Measurements from ENCODE around the gene KRT35.

The KRT35 gene
- total RNA-seq: 0 reads per million in 2 experiments

- DNase-seq (ENCODE audit: low read depth): no peak
Observed at GRCh38 chr17:41481036-41481435, at the start of gene KRT35. TSS of gene KRT35 (minus strand) at chr17:41481151. CDS start at chr17:41481097, 54 bp downstream.

- no peak for DNase-seq (ENCODE audit: low read depth)
Observed at GRCh38 chr17:41530062-41531048, 49.4 kb upstream of the KRT35 start.

GRCh38 chr17:41529491-41529915, 48.6 kb upstream of the KRT35 start:
- DNase-seq (ENCODE audit: low read depth): no peak

GRCh38 chr17:41528959-41529353, 48.0 kb upstream of the KRT35 start:
- DNase-seq (ENCODE audit: low read depth): no peak

GRCh38 chr17:41527063-41528023, 46.4 kb upstream of the KRT35 start:
- no peak for DNase-seq (ENCODE audit: low read depth)

- DNase-seq (ENCODE audit: low read depth): no peak
Observed at GRCh38 chr17:41524261-41524660, 43.3 kb upstream of the KRT35 start.

- no peak for DNase-seq (ENCODE audit: low read depth)
Observed at GRCh38 chr17:41523787-41524186, 42.8 kb upstream of the KRT35 start.

GRCh38 chr17:41523225-41523593, 42.3 kb upstream of the KRT35 start:
- no peak for DNase-seq (ENCODE audit: low read depth)

- DNase-seq (ENCODE audit: low read depth): no peak
Observed at GRCh38 chr17:41522301-41523224, 41.6 kb upstream of the KRT35 start.

- DNase-seq (ENCODE audit: low read depth): no peak
Observed at GRCh38 chr17:41521574-41522261, 40.8 kb upstream of the KRT35 start.

- DNase-seq (ENCODE audit: low read depth): no peak
Observed at GRCh38 chr17:41520821-41521521, 40.0 kb upstream of the KRT35 start.

GRCh38 chr17:41519501-41520224, 38.7 kb upstream of the KRT35 start:
- DNase-seq (ENCODE audit: low read depth): no peak

GRCh38 chr17:41518789-41519449, 38.0 kb upstream of the KRT35 start, which contains the start of gene KRT15:
TSS of gene KRT15 (minus strand) at chr17:41518890. CDS start at chr17:41518827, 63 bp downstream.
- no peak for DNase-seq (ENCODE audit: low read depth)

- no peak for DNase-seq (ENCODE audit: low read depth)
Observed at GRCh38 chr17:41518031-41518430, 37.1 kb upstream of the KRT35 start.

GRCh38 chr17:41516830-41517283, 35.9 kb upstream of the KRT35 start:
- no peak for DNase-seq (ENCODE audit: low read depth)

GRCh38 chr17:41516147-41516829, 35.3 kb upstream of the KRT35 start:
- DNase-seq (ENCODE audit: low read depth): no peak

GRCh38 chr17:41513168-41513547, 32.2 kb upstream of the KRT35 start:
- DNase-seq (ENCODE audit: low read depth): no peak

All from T follicular helper cell (primary cell).